CD4-positive, alpha-beta T cell treated with Interferon gamma for 1 hour (primary cell): ENCODE data around the gene SFTPB.
A peak's percentile ranks its signal among the peaks of the same experiment; 100 is the strongest.

Experiments
- DNase-seq: peaks from one replicate; pipeline ENCODE4 v3.0.0-alpha.2; 2020

SFTPB gene

GRCh38 chr2:85702172-85702571, 34.2 kb upstream of the SFTPB start:
- DNase-seq = no peak

DNA sequence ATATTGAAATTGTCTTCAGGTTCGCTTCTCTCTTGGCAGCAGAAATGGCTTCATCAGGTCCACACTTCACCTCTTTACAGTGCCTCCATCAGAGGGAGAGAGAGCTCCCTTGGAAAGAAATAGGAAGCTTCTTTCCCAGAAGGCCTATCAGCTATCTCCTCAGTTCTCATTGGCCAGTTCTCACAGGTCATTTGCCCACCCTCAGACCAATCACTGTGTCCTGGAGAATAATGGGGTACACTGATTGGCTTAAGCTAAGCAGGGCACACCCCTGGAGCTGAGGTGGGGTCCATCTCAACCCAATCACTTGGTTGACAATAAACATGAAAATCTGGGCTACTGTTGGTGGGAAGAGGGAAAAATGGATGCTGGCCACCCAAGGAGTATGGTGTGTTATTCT, 31.3 kb upstream of the SFTPB start:
- no peak for DNase-seq

GRCh38 chr2:85698880-85699254, 30.9 kb upstream of the SFTPB start:
- no peak for DNase-seq

DNA sequence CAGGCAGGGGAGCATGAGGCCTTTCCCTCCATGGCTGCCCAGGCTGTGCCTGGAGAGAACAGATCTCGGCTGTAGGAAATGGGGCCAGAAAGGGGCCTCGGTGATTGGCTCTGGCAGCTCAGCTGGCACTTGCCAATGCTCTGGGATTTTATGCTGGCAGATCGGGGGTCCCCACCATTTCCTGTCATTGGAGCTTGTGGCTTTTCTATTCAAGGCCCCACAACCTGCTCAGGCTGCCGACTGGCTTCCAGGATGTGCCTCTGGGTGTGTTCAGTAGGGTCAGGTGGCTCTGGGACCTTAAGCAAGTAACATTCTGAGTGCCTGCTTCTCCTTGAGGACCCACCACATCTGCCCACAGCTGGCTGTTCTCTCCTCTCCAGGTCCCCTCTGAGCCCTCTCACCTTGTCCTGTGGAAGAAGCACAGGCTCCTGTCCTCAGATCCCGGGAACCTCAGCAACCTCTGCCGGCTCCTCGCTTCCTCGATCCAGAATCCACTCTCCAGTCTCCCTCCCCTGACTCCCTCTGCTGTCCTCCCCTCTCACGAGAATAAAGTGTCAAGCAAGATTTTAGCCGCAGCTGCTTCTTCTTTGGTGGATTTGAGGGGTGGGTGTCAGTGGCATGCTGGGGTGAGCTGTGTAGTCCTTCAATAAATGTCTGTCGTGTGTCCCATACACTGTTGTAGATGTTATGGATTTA, 30.3 kb upstream of the SFTPB start:
- DNase-seq = no peak

DNA sequence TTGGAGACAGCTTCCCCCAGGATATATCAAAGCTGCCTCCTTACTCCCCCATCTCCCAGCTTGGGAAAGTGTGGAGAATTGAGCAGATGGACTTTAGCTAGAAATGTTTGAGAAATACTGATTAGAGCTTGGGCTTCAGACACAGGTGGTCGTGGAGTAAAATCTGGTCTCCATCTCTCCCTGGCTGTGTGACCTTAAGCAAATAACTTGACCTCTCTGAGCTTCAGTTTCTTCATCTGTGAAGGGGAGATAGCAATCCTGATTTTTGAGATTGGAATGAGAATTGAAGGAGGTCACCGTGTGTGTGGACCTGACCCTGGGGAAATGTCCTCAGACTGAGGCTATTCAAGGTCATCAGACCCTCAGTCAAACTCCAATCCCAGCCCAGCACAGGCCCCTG, 29.7 kb upstream of the SFTPB start:
- DNase-seq = no peak

DNA sequence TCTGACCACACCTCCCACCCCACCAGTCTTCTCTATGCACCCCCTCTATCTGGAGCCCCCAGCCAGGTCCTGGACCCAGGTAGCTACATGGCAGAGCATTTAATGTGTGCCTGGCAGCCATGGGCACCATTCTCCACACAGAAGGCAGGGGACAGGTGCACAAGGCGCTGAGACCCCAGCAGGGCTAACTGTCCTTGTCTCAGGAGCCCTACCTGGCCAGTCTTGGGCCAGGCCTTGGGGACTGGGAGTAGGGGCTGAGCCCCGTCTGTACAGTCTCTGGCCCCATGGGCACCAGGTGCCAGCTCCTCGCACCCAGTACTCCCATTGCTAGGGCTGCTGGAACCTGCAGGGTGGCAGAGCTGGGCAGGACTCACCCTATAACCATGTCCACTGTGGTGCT, 29.1 kb upstream of the SFTPB start:
- DNase-seq = no peak

DNA sequence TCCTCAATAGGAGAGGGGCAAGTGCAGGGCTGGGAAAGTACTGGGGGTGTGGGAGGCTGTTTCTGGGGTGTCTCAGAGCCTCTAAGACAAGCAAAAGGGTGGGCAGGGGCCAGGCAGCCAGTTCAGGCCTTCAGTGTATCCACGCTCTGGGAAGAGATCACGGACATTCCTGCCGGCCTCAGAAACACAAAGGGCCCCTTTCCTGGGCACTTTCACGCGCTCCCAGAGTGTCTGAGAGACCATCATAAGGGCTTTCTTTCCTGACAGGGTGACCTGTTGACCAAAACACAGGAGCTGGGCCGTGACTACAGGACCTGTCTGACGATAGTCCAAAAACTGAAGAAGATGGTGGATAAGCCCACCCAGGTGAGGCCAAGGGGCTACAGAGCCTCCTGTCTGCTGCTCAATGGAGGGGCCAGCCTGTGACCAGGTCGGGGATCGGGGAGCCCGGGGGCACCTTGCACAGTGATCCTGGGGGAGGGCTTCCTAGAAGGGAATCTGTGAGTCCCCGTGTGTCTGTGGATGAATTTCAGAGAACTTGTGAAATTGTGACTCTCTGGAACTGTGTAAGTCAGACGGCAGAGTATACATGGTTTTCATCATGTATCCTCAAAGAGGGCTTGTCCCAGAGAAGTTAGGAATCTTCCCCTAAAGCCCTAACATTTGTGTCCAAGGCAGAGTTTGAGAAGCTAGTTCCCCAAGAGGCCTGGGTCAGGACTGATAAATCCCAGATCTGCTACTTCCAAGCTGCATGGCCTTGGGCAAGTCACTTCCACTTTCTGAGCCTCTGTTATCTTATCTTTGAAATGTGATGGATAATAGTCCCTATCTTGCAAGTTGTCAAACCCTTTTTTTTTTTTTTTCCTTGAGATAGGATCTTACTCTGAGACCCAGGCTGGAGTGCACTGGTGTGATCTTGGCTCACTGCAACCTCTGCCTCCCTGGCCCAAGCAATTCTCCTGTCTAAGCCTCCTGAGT, 28.0 kb upstream of the SFTPB start:
- no peak for DNase-seq

DNA sequence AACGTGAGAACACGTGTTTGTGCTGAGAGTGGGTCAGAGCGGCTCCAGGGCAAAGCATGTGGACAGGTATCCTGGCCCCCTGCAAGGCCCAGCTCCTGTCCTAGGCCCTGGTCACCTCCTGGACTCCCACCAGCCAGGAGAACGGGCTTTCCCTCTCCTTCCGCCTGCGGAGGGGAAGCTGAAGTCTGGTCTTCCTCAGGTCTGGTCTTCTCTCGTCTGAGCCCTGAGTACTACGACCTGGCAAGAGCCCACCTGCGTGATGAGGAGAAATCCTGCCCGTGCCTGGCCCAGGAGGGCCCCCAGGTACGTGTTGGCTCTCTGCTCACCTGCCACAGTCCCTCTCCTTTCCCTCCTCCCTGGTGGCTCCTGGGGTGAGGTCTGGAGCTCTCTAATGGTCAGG, 27.1 kb upstream of the SFTPB start:
- no peak for DNase-seq

DNA sequence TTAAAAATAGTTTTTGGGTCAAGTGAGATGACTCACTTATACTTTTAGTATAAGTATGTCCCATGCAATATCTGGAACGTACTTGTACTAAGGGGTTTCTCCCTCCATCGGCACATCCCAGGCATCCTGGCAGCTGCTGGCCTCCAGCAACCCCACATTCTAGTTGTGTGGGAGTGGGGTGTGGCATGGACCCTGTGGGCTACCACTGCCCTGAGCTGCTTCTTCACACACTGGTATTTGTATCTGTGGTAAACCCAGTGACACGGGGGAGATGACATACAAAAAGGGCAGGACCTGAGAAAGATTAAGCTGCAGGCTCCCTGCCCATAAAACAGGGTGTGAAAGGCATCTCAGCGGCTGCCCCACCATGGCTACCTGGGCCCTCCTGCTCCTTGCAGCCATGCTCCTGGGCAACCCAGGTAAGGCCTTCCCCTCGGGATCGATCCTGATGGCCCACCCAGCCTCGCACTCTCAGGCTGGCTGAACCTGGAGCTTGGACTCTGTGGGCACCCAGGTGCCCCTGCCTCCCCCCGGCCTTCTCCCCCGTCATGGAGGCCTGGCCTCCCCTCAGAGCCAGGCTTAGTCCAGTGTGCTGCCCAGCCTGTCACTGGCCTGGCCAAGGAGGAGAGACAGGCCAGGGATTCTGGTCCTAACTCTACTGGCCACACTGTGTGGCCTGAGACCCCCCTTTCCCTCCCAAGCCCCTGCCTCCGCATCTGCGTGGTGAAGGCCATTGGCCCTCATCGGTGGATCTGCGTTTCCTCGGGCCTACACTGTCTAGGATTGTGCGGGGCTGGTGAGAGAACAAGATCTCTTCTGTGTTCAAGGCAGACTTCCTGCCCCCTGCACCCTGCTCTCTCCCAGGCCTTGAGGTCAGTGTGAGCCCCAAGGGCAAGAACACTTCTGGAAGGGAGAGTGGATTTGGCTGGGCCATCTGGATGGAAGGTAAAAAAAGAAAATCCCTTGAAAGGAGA, 26.3 kb upstream of the SFTPB start, which contains the start of gene GNLY:
Gene GNLY (plus strand): TSS at position 307 of the 974 bp plus-strand sequence. CDS start 61 bp downstream, at position 368.
- DNase-seq = peak; percentile 21

GRCh38 chr2:85692039-85692645, 24.1 kb upstream of the SFTPB start:
- no peak for DNase-seq

DNA sequence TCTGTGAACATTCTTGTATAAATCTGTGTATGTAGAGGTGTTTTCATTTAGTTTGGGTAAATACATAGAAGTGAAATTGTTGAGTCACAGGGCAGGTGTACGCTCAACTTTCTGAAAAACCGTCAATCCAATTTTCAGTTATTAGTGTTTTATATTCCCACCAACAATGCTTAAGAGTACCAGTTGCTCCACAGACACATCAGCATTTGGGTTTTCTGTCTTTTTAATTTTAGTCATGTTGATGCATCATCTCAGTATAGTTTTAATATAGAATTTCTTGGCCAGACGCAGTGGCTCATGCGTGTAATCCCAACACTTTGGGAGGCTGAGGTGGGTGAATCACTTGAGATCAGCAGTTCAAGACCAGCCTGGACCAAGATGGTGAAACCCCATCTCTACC, 22.9 kb upstream of the SFTPB start:
- no peak for DNase-seq

GRCh38 chr2:85684806-85685205, 16.8 kb upstream of the SFTPB start:
- DNase-seq = no peak

DNA sequence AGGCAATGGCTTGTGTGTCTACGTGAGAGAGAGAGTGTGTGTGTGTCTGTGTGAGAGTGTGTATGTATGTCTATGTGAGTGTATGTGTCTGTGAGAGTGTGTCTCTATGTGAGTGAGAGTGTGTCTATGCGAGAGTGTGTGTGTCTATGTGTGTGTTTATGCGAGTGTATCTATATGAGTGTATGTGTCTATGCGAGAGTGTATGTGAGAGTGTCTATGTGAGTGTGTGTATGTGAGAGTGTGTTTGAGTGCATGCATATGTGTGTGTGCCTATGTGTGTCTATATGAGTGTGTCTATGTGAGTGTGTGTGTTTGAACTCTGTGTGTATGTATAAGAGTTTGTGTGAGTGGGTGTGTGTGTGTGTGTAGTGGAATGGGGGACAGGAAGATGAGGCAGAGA, 16.4 kb upstream of the SFTPB start:
- no peak for DNase-seq

DNA sequence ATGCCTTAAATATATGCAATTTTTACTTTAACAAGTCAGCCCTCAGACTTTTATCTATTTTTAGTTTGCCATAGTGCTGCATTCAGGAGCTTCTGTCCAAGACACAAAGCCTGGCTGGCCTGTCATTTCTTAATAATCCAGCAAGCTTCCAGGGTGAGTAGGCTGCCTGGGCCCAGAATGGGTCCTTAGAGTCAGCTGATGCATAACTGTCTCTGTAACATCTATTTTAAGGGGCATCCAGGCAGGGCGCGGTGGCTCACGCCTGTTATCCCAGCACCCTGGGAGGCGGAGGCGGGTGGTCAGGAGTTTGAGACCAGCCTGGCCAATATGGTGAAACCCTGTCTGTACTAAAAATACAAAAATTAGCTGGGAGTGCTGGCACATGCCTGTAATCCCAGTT, 14.4 kb upstream of the SFTPB start:
- DNase-seq = no peak

DNA sequence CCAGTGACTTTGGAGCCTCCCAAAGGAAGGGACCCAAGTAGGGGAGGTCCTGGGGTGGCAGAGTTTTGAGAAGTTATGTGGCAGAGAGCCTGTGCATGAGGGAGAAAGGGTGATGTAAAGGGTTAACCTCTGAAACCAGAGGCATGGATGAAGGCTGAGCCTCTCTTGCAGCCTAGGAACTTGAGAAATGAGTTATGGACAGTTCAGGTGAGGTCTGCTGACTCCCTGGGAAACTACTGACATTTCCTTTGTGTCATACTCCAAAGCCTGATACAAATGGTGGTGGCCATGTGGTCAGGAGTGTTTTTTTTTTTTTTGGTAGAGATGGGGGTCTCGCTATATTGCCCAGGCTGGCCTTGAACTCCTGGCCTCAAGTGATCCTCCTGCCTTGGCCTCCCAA, 13.8 kb upstream of the SFTPB start:
- no peak for DNase-seq

DNA sequence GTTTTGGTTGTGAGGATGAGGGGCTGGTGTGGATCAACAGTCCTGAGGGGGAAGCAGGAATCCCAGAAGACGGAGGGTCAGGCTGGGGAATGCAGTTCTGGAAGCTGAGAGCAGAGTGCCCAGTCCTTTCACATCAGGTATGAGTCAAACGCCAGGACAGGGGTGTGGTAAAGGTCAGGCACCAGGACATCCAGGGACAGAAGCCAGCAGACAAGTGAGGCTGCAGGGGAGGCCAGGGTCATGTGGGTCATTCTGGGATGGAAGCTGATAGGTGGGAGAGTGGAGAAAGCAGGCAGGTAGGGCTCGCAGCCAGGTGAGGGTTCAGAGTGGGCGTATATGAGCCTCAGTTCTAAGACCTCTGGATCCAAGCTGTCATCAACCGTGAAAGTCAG, 13.4 kb upstream of the SFTPB start:
- no peak for DNase-seq

DNA sequence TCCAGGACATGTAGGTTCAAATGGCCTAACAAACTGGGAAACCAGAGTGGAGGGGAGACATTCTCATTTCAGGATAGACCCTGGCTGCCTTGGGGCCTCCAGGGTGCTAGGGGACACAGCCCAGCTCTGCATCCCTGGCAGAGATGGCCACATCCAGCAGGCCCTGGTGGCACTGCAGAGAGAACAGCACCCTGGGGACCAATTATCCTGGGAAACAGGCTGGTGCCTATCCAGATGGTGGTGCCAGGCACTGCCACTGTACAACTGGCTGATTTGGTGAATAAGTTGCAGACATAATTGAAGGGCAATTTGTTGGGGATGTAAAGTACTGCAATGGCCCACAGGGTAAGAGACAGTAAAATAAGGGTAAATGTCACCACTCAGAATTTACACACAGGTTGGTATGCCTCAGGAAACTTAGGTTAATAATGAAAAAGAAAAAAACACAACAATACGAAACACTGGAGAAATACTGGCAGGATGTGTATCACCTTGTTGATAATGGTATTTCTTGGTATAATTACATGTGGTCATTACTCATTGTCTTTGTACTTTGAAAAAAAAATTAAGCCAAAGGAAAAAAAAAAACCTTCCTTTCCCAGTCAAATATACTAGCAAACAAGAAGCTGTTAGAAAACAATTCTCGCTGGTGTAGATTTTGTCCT, 12.8 kb upstream of the SFTPB start:
- no peak for DNase-seq

DNA sequence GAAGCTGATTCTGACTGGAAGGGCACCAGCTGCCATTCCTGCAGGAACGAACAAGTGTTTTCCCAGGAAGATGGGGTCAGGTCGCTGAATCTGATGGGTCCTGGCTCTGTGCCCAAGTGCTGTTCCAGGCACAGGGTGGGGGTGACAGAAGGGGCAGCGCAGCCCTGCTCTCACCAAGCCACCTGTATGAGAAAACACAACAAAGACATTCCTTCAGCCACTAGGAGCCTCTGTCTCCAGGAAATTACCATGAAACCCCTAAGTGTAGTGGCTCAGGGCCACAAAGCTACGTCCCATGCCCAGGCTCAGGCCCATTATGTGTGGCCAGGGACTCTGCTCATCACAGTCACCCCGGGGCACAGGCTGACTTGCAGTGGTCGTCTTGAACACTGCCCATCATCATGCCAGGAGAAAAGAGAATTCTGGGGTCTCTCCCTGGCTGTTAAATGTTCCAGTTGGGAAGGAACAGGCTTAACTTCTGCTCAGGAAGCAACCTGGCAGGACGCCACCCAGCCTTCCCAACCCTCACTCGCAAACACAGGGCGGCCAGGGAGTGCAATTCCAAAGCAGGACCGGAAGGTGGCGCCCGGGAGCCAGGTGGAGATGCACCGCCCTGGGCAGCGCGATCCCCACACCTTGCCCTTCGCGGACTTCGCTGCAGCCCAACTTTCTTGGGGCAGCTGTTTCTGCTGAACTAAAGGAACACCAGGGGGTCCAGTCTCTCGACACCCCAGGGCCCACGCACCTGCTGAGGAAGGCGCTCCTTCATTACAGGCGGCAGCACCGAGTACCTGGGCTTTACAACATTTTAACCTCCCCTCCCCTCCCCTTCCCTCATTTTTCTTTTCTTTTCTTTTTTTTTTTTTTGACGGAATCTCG, 11.0 kb upstream of the SFTPB start:
- DNase-seq = peak; percentile 67

DNA sequence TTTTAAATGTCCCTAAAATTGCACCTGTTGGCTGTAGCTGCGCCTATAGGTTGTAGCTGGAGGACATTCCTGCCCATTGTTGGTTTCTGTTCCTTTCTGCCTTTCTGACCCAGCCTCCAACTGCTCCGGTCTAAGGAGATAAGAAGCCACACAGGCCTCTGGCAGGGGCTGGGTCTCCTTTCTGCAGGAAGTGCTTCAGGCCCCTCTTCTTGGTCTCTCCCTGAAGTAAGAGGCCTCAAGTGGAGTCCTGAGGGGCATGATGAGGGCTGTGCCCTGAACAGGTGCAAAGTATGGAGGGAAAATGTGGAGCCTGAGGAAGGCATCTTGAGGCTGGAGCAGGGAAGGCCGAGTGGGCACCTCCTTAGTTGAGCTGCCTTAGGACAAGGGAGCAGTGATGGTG, 10.4 kb upstream of the SFTPB start:
- DNase-seq = no peak

DNA sequence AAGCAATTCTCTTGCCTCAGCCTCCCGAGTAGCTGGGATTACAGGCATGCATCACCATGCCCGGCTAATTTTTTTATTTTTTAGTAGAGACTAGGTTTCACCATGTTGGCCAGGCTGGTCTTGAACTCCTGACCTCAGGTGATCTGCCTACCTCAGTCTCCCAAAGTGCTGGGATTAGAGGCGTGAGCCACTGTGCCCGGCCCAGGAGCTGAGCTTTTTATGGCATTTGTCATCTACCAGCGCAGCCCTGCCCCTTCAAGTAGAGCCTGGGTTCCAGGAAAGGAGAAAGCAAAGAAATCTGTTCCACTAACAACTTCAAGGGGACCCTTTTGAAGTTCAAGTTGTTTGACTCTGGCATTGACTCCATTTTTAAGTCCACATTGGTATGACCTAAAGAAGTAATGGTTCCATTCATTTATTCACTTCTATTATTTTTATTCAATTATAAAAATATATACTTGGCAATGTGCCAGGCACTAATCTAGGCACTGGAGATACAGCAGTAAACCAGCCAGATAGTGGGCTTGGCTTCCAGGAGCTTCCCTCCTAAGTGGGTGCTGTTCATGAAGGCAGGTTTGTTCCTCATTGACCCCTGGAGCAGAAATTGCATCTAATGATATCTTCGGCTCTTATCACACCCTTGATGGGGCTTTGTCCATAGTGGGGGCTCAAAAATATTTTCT, 8.0 kb upstream of the SFTPB start:
- DNase-seq = no peak
